ENCODE measurements around the gene DDX39B. TPM values are rescaled to one million over a fixed set of nuclear protein-coding genes. Genes with fewer than 3 reads are reported as not detected.

The DDX39B gene
- total RNA-seq, 1 donor from 2014 or later, result 265 TPM

DNA sequence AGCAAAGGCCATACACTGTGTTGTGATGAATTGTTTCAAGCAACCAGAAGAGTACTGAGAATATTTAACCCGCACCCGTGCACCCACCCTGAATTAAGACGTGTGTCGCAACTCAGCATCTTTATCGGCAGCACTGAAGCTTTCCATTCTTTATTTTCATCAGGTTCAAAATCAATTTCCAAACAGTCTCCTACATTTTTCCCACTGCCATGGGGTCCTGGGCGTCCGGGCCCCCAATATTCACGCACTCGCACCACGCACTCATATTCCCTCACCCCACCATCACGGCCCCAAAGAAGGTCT is 38.6 kb upstream of the DDX39B start:
- H3K4me1 ChIP-seq, result peaks cover 47% of the 10 kb centered on the region
- TF ChIP-seq, protein P1, sequence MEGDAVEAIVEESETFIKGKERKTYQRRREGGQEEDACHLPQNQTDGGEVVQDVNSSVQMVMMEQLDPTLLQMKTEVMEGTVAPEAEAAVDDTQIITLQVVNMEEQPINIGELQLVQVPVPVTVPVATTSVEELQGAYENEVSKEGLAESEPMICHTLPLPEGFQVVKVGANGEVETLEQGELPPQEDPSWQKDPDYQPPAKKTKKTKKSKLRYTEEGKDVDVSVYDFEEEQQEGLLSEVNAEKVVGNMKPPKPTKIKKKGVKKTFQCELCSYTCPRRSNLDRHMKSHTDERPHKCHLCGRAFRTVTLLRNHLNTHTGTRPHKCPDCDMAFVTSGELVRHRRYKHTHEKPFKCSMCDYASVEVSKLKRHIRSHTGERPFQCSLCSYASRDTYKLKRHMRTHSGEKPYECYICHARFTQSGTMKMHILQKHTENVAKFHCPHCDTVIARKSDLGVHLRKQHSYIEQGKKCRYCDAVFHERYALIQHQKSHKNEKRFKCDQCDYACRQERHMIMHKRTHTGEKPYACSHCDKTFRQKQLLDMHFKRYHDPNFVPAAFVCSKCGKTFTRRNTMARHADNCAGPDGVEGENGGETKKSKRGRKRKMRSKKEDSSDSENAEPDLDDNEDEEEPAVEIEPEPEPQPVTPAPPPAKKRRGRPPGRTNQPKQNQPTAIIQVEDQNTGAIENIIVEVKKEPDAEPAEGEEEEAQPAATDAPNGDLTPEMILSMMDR (IDR thresholded peaks at IDR 0.05), result no peak

DNA sequence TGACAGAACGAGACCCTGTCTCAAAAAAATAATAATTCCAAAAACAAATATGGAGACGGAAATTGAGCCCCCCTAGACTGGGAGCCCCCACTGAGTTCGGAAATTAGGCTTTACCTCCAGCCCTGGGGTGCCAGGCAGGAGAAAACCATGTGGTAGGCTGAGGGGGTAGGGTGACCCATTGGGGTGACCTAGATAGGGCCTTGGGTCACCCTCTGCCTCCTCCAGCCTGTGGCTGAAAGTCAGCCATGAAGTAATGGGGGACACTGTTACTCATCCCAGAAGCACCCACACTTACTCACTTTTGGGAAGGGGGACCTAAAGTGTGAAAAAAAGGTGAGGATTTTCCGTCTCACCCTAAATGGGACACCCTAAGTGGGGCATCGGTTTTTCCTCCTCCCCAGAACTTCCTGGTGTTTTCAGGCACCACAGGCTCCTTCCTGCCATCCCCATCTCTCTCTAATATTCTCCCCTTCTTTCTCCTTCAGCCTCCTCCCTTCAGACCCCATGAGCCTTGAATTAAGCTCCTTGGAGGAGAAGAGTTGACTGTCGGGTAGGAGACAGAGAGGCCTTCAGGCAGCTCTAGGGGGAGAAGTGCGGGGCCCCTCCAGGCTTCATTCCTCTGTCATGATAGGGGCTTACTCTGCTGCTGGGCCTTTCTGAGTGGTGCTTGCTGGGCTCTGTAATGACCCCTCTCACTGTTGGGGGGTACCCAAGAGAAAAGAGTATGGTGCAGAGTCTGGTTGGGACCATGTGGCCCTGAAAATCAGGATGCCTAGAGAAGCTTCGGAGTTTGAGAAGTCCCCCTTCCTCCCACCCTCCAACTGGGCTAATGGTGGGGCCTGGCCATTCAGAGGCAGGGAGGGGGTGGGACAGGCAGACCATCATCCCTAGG is 38.0 kb upstream of the DDX39B start:
- peak overlapping the region; percentile 84 for H3K27ac ChIP-seq
- H3K9me3 ChIP-seq, result no peaks in the 10 kb centered on the region
- H3K4me1 ChIP-seq, result peaks cover 41% of the 10 kb centered on the region
- H3K27me3 ChIP-seq (ENCODE audit: low read depth), result no peaks in the 10 kb centered on the region
- intact Hi-C loops (cut with DNase I), result no loop called here
- no peaks in the 10 kb centered on the region for H3K36me3 ChIP-seq
- DNase-seq (no peak), ATAC-seq (no peak)
- peak overlapping the region; percentile 79 for H3K4me3 ChIP-seq
- TF ChIP-seq, protein P1 (IDR thresholded peaks at IDR 0.05), result no peak

More for the DNA sequence above, 38.6 kb upstream of the DDX39B start:
- Histone ChIP-seq H3K36me3 (no peaks in the 10 kb centered on the region), H3K4me3 (peak overlapping the region; percentile 79), H3K9me3 (no peaks in the 10 kb centered on the region), H3K27me3 (ENCODE audit: low read depth) (no peaks in the 10 kb centered on the region), H3K27ac (peak overlapping the region; percentile 84)
- no peak for ATAC-seq
- intact Hi-C loops (cut with DNase I), result no loop called here
- DNase-seq, result no peak

DNA sequence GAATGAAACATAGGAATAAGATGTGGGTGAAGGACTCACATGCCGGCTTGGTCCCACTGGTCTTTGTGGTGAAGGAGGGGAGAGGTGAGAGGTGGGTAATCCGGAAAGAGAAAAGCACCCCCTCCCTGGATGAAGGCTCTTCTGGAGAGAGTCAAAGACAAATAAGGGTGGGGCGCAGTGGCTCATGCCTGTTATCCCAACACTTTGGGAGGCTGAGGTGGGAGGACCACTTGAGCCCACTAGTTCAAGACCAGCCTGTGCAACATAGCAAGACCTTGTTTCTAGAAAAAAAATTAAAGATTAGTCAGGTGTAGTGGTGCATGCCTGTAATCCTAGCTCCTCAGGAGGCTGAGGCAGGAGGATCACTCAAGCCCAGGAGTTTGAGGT is 37.3 kb upstream of the DDX39B start:
- no peak for ATAC-seq
- TF ChIP-seq, protein P1 (IDR thresholded peaks at IDR 0.05), result no peak
- peaks cover 35% of the 10 kb centered on the region for H3K4me1 ChIP-seq
- no peak overlapping the region for H3K4me3 ChIP-seq
- intact Hi-C loops (cut with DNase I), result no loop called here
- H3K36me3 ChIP-seq, result no peaks in the 10 kb centered on the region
- DNase-seq, result no peak
- H3K27ac ChIP-seq, result no peak overlapping the region
- H3K9me3 ChIP-seq, result no peaks in the 10 kb centered on the region
- no peaks in the 10 kb centered on the region for H3K27me3 ChIP-seq (ENCODE audit: low read depth)

DNA sequence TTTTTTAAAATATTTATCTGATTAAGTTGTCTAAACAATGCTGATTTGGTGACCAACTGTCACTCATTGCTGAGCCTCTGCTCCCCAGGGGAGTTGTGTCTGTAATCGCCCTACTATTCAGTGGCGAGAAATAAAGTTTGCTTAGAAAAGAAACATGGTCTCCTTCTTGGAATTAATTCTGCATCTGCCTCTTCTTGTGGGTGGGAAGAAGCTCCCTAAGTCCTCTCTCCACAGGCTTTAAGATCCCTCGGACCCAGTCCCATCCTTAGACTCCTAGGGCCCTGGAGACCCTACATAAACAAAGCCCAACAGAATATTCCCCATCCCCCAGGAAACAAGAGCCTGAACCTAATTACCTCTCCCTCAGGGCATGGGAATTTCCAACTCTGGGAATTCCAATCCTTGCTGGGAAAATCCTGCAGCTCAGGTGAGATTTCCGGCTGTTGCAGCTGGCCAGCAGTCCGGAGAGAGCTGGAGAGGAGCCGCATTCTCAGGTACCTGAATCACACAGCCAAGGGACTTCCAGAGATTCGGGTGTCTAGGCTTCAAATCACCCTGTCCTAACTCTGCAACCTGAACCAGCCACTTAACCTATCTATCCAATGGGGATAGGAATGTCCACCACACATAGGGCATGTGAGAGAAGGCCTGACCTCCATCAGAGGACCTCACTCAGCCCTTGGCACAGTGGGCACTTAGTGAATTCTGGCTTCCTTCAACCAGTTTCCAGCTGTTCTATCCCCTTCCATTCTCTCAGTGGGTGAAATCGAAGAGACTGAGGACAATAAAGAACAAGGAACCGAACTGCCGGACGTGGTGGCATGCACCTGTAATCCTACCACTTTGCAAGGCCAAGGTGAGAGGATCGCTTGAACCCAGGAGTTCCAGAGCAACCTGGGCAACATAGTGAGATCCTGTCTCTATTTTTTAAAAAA is 36.6 kb upstream of the DDX39B start:
- TF ChIP-seq, protein P1 (IDR thresholded peaks at IDR 0.05), result no peak
- Histone ChIP-seq H3K27ac (no peak overlapping the region), H3K27me3 (ENCODE audit: low read depth) (no peaks in the 10 kb centered on the region), H3K4me3 (no peak overlapping the region), H3K9me3 (no peaks in the 10 kb centered on the region), H3K36me3 (no peaks in the 10 kb centered on the region), H3K4me1 (peaks cover 35% of the 10 kb centered on the region)
- DNase-seq (no peak), ATAC-seq (no peak)
- intact Hi-C loops (cut with DNase I), result no loop called here

DNA sequence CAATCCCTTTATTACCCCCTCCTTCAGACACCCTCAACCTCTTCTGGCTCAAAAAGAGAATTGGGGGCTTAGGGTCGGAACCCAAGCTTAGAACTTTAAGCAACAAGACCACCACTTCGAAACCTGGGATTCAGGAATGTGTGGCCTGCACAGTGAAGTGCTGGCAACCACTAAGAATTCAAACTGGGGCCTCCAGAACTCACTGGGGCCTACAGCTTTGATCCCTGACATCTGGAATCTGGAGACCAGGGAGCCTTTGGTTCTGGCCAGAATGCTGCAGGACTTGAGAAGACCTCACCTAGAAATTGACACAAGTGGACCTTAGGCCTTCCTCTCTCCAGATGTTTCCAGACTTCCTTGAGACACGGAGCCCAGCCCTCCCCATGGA is 35.8 kb upstream of the DDX39B start:
- H3K9me3 ChIP-seq, result no peaks in the 10 kb centered on the region
- ATAC-seq (no peak), DNase-seq (no peak)
- intact Hi-C loops (cut with DNase I), result no loop called here
- no peaks in the 10 kb centered on the region for H3K27me3 ChIP-seq (ENCODE audit: low read depth)
- peak overlapping the region; percentile 53 for H3K4me3 ChIP-seq
- no peaks in the 10 kb centered on the region for H3K36me3 ChIP-seq
- H3K27ac ChIP-seq, result no peak overlapping the region
- TF ChIP-seq, protein P1 (IDR thresholded peaks at IDR 0.05), result no peak
- peaks cover 28% of the 10 kb centered on the region for H3K4me1 ChIP-seq

All from lower lobe of right lung (tissue), 2 donors.